AG04450 (cell line): ENCODE measurements around the gene MRM2. TPM values are rescaled to one million over a fixed set of nuclear protein-coding genes. Genes with fewer than 3 reads are reported as not detected.

Source experiments
- CTCF ChIA-PET: fragments of 300-600, 350-600 bp; formaldehyde crosslinking; extraction: SDS; loops from one replicate; lab custom pipeline; 2022; ENCODE audit warnings: antibody characterized with exemption, inconsistent platforms; lab: Charles Lee
- POLR2A ChIA-PET: fragments of 350-600 bp; formaldehyde crosslinking; extraction: SDS; loops from one replicate; lab custom pipeline; 2021; ENCODE audit warnings: antibody characterized with exemption, inconsistent platforms; lab: Yijun Ruan, JAX
- DNase-seq: peaks from one replicate; pipeline ENCODE4 v3.0.0-alpha.2; 2011; ENCODE audit warnings: low read depth, low spot score
- H3K27ac ChIP-seq: one replicate; pipeline ENCODE4 v1.5.1; 2012; ENCODE audit warnings: low read depth, low read length, control low read depth
- H3K27me3 ChIP-seq: one replicate; pipeline ENCODE4 v1.6.0; 2012; ENCODE audit warnings: low read length; ENCODE audit not compliant: control insufficient read depth, insufficient read depth
- H3K4me3 ChIP-seq: 2 replicates; pipeline ENCODE4 v1.5.1; 2011; ENCODE audit warnings: mild to moderate bottlenecking, low read depth, low read length, control low read depth
- H3K9me3 ChIP-seq: 2 replicates; pipeline ENCODE4 v1.5.1; 2012; ENCODE audit warnings: low read length; ENCODE audit not compliant: control insufficient read depth, insufficient read depth
- CTCF ChIP-seq: IDR thresholded peaks from 2 replicates; pipeline ENCODE4 v1.5.1; 2011; ENCODE audit warnings: low read depth, low read length, control low read depth, inconsistent platforms
- polyA plus RNA-seq: library from polyadenylated mRNA; depleted of rRNA; stranded (reverse); fragments of >200 nt; gene quantifications from 2 replicates; pipeline ENCODE4 v1.2.3, GENCODE V29; 2011

MRM2 gene
- polyA plus RNA-seq, 1 experiment: 18.4 TPM

- ChIA-PET CTCF (interaction anchor here (1.0 to 2.8 kb wide), 5 partner anchors 9 to 366 kb away, joined by 3 to 29 read pairs (median 6); no protein-coding TSS in a partner anchor), POLR2A (no interaction called here)
- DNase-seq: no peak
- no peaks in the 10 kb centered on the region for H3K27me3 ChIP-seq
- H3K4me3 ChIP-seq: no peak overlapping the region
- no peaks in the 10 kb centered on the region; the same call in 1 of the 2 replicates for H3K9me3 ChIP-seq
- H3K27ac ChIP-seq: no peak overlapping the region
- TF ChIP-seq CTCF: peak; percentile 71
Observed at GRCh38 chr7:2247141-2247995, 5.4 kb upstream of the MRM2 start.

GRCh38 chr7:2245883-2246675 lies 4.1 kb upstream of the MRM2 start:
- H3K27ac ChIP-seq: no peak overlapping the region
- ChIA-PET POLR2A (no interaction called here), CTCF (interaction anchor here (0.6 to 1.4 kb wide), 2 partner anchors 101 to 165 kb away, joined by 3 to 6 read pairs; no protein-coding TSS in a partner anchor)
- TF ChIP-seq CTCF: no peak
- no peaks in the 10 kb centered on the region; the same call in 1 of the 2 replicates for H3K9me3 ChIP-seq
- no peak for DNase-seq
- no peaks in the 10 kb centered on the region for H3K27me3 ChIP-seq
- H3K4me3 ChIP-seq: no peak overlapping the region

- no peak overlapping the region for H3K27ac ChIP-seq
- no peaks in the 10 kb centered on the region; the same call in 1 of the 2 replicates for H3K9me3 ChIP-seq
- TF ChIP-seq CTCF: no peak
- no peak overlapping the region for H3K4me3 ChIP-seq
- no peaks in the 10 kb centered on the region for H3K27me3 ChIP-seq
- ChIA-PET POLR2A (no interaction called here), CTCF (interaction anchor here (1.0 kb wide), 1 partner anchor 103 kb away, joined by 4 read pairs; no protein-coding TSS in a partner anchor)
- no peak for DNase-seq
Observed at GRCh38 chr7:2244404-2244995, 2.5 kb upstream of the MRM2 start.

- Histone ChIP-seq H3K9me3 (no peaks in the 10 kb centered on the region; the same call in 1 of the 2 replicates), H3K27ac (no peak overlapping the region), H3K4me3 (no peak overlapping the region), H3K27me3 (no peaks in the 10 kb centered on the region)
- no peak for DNase-seq
- no peak for TF ChIP-seq CTCF
- ChIA-PET POLR2A (no interaction called here), CTCF (no interaction called here)
Observed at GRCh38 chr7:2243458-2243857, 1.5 kb upstream of the MRM2 start.
